ENCODE measurements around the gene RFXANK. TPM values are rescaled to one million over a fixed set of nuclear protein-coding genes. Genes with fewer than 3 reads are reported as not detected.
A peak's percentile ranks its signal among the peaks of the same experiment; 100 is the strongest.
"Not testable (repeated sequence)": the region's sequence is repeated elsewhere in the genome, so short reads cannot be mapped to it uniquely, and the experiment has no call there.

RFXANK gene
- total RNA-seq, 1 donor from 2014 or later = 96.9 TPM

DNA sequence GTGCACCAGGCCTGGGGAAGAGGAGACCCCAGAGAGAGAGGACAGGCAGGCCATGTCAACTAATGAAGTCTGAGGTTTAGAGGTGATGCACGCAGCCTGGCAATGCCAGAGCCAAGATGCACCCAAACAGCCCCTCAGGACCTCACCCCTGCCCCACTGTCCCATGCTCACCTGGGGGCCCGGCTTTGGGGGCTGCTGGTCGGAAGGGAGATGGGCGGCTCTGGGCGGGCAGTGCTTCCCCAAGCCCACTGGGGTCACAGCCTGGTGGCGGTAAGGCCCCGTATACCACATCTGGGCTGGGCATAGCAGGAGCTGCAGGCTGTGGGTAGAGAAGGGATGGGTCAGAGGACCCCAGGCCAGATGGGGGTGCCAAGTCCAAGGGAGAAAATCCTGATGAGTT is 45.2 kb upstream of the RFXANK start:
- ATAC-seq (ENCODE audit: low read depth) (no peak), DNase-seq (no peak)
- Mint-ChIP-seq H3K27ac (no peak overlapping the region), H3K4me3 (no peak overlapping the region), H3K27me3 (no peaks in the 10 kb centered on the region), H3K36me3 (ENCODE audit: low read depth) (peaks cover 18% of the 10 kb centered on the region), H3K4me1 (peaks cover 14% of the 10 kb centered on the region), H3K9me3 (no peaks in the 10 kb centered on the region)
- TF ChIP-seq CTCF (IDR thresholded peaks at IDR 0.05) = no peak
- intact Hi-C loops (cut with micrococcal nuclease) = loop anchor here (1.0 to 2.0 kb wide), 6 partner anchors 13 to 344 kb away; partner anchors contain the start of gene MEF2B
- CTCF ChIA-PET = interaction anchor here (1.1 to 4.9 kb wide), 7 partner anchors 10 to 78 kb away, joined by 3 to 104 read pairs (median 8); partner anchors contain the start of gene MEF2B
- POLR2A ChIA-PET = interaction anchor here (0.7 to 1.4 kb wide), 2 partner anchors 13 to 28 kb away, joined by 3 to 15 read pairs; no protein-coding TSS in a partner anchor

DNA sequence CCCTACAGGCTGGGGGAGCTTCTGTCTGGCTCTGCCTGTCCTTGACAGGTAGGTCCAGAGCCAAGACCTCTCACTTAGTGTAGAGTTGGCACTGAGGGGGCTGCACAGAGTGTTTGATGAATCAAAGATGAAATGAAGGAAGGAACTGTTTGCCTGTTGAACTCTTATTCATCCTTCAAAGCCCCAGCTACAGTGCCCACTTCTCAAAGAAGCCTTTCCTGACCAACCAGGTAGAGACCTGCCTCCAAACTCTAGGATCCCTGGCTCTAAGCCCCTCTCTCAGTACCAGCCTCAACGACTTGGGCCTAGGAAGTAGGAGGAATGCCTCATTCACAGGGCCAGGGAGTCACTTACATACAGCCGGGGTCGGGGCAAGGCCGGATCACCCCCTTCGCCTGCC is 44.7 kb upstream of the RFXANK start:
- no peaks in the 10 kb centered on the region for H3K9me3 Mint-ChIP-seq
- peaks cover 18% of the 10 kb centered on the region for H3K36me3 Mint-ChIP-seq (ENCODE audit: low read depth)
- DNase-seq = no peak
- H3K27ac Mint-ChIP-seq = no peak overlapping the region
- no peak overlapping the region for H3K4me3 Mint-ChIP-seq
- ATAC-seq (ENCODE audit: low read depth) = no peak
- no peaks in the 10 kb centered on the region for H3K27me3 Mint-ChIP-seq
- no peak for TF ChIP-seq CTCF (IDR thresholded peaks at IDR 0.05)
- peaks cover 18% of the 10 kb centered on the region for H3K4me1 Mint-ChIP-seq
- intact Hi-C loops (cut with micrococcal nuclease) = loop anchor here (2.0 kb wide), 1 partner anchor 343 kb away; no protein-coding TSS in a partner anchor
- POLR2A ChIA-PET = interaction anchor here (0.7 to 1.3 kb wide), 4 partner anchors 12 to 56 kb away, joined by 3 to 5 read pairs (median 3); partner anchors contain the start of genes MEF2B and NR2C2AP
- CTCF ChIA-PET = interaction anchor here (1.1 to 4.9 kb wide), 4 partner anchors 22 to 78 kb away, joined by 3 to 104 read pairs (median 8); partner anchors contain the start of gene MEF2B

DNA sequence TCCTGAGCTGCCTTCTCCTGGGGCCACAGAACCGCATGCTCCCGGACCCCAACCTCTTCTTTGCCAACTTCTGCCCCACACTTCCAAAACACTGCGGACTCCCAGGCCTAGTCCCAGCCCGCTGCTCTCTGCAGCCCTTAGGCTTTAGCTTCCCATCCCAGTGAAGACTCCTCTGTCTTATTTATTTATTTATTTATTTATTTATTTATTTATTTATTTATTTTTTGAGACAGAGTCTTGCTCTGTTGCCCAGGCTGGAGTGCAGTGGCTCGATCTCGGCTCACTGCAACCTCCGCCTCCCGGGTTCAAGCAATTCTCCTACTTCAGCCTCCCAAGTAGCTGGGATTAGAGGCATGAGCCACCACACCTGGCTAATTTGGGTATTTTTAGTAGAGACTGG is 43.6 kb upstream of the RFXANK start:
- POLR2A ChIA-PET = interaction anchor here (0.8 to 2.7 kb wide), 4 partner anchors 12 to 54 kb away, joined by 3 to 18 read pairs (median 4); partner anchors contain the start of genes MEF2B and NR2C2AP
- H3K9me3 Mint-ChIP-seq; ATAC-seq (ENCODE audit: low read depth); DNase-seq; H3K27ac Mint-ChIP-seq; intact Hi-C loops (cut with micrococcal nuclease); H3K27me3 Mint-ChIP-seq; H3K4me3 Mint-ChIP-seq: not testable (repeated sequence)
- CTCF ChIA-PET = interaction anchor here (0.9 to 4.9 kb wide), 4 partner anchors 9 to 76 kb away, joined by 3 to 104 read pairs (median 3); partner anchors contain the start of gene MEF2B
- peaks cover 26% of the 10 kb centered on the region for H3K4me1 Mint-ChIP-seq
- peaks cover 18% of the 10 kb centered on the region for H3K36me3 Mint-ChIP-seq (ENCODE audit: low read depth)

- DNase-seq (no peak), ATAC-seq (ENCODE audit: low read depth) (no peak)
- no peak overlapping the region for H3K27ac Mint-ChIP-seq
- H3K4me1 Mint-ChIP-seq = peaks cover 26% of the 10 kb centered on the region
- H3K9me3 Mint-ChIP-seq = no peaks in the 10 kb centered on the region
- peaks cover 18% of the 10 kb centered on the region for H3K36me3 Mint-ChIP-seq (ENCODE audit: low read depth)
- no peaks in the 10 kb centered on the region for H3K27me3 Mint-ChIP-seq
- intact Hi-C loops (cut with micrococcal nuclease) = no loop called here
- no peak for TF ChIP-seq CTCF (IDR thresholded peaks at IDR 0.05)
- H3K4me3 Mint-ChIP-seq = no peak overlapping the region
- ChIA-PET CTCF (interaction anchor here (4.9 kb wide), 1 partner anchor 24 kb away, joined by 104 read pairs; no protein-coding TSS in a partner anchor), POLR2A (interaction anchor here (0.8 to 2.7 kb wide), 2 partner anchors 11 to 42 kb away, joined by 3 to 18 read pairs; partner anchors contain the start of gene BORCS8)
Measured at GRCh38 chr19:19149435-19149834, 42.6 kb upstream of the RFXANK start.

DNA sequence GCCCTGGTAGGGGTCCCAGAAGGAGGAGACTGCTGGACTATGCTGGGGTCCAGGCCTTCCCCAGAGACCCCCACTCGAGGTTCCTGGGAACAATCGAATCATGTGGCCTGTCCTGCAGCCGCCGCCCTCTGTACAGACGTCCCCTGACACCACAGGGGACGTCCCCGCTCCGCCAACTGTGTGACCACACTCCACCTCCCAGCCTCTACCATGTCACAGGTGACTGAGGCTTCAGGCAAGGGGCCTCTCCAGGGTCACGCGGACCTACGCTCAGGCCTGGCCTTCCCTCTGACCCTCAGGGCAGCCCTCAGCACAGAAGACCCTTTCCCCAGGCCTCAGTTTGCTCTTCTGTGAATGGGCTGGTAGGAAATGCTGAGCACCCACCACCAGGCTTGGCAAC is 40.6 kb upstream of the RFXANK start:
- peak; percentile 69 for ATAC-seq (ENCODE audit: low read depth)
- no peak overlapping the region for H3K27ac Mint-ChIP-seq
- H3K4me3 Mint-ChIP-seq = no peak overlapping the region
- ChIA-PET POLR2A (interaction anchor here (0.6 kb wide), 1 partner anchor 9 kb away, joined by 3 read pairs; no protein-coding TSS in a partner anchor), CTCF (interaction anchor here (2.8 kb wide), 1 partner anchor 23 kb away, joined by 8 read pairs; no protein-coding TSS in a partner anchor)
- intact Hi-C loops (cut with micrococcal nuclease) = loop anchor here (1.0 kb wide), 1 partner anchor 9 kb away; no protein-coding TSS in a partner anchor
- peaks cover 27% of the 10 kb centered on the region for H3K36me3 Mint-ChIP-seq (ENCODE audit: low read depth)
- TF ChIP-seq CTCF (IDR thresholded peaks at IDR 0.05) = no peak
- DNase-seq = no peak
- peaks cover 4% of the 10 kb centered on the region for H3K9me3 Mint-ChIP-seq
- H3K4me1 Mint-ChIP-seq = peaks cover 42% of the 10 kb centered on the region
- H3K27me3 Mint-ChIP-seq = no peaks in the 10 kb centered on the region
